Lower lobe of right lung (tissue), 2 donors: ENCODE measurements around the gene PRODH2. TPM values are rescaled to one million over a fixed set of nuclear protein-coding genes. Genes with fewer than 3 reads are reported as not detected.

Source experiments
- ATAC-seq, 2 donors: fragments of 200-7000 bp; cut with Tn5 transposase; one replicate each; pipeline ENCODE4 v1.9.1; 2020 to 2022; ENCODE audit warnings: mild to moderate bottlenecking in 2 of 2, moderate library complexity in 2 of 2
- DNase-seq: peaks from one replicate; pipeline ENCODE4 v3.0.0-alpha.2; 2020
- H3K27ac ChIP-seq: fragments of 200-600 bp; one replicate; pipeline ENCODE4 v1.8.0; 2022
- H3K27me3 ChIP-seq: fragments of 200-600 bp; one replicate; pipeline ENCODE4 v1.8.0; 2022; ENCODE audit warnings: low read depth
- H3K36me3 ChIP-seq: fragments of 200-600 bp; one replicate; pipeline ENCODE4 v1.8.0; 2022; ENCODE audit warnings: mild to moderate bottlenecking
- H3K4me1 ChIP-seq: fragments of 200-600 bp; one replicate; pipeline ENCODE4 v1.8.0; 2022
- H3K4me3 ChIP-seq: fragments of 200-600 bp; one replicate; pipeline ENCODE4 v1.8.0; 2022; ENCODE audit warnings: mild to moderate bottlenecking
- H3K9me3 ChIP-seq: fragments of 200-600 bp; one replicate; pipeline ENCODE4 v1.8.0; 2022
- intact Hi-C: fragments of 100-400 bp; cut with DNase I; formaldehyde crosslinking; loops from one replicate; pipeline ENCODE4 v1.11.0; 2022
- total RNA-seq: library from RNA; stranded (reverse); fragmentation: NEBNext Ultra II Directional; extraction: Animal tissue kit (Norgen Biotek cat#: 25700); gene quantifications from one replicate; pipeline ENCODE4 v1.2.1, GENCODE V29; 2021
- TF ChIP-seq, protein P1 (sequence below): fragments of 200-600 bp; IDR thresholded peaks from one replicate; pipeline ENCODE4 v1.8.0; 2022; ENCODE audit warnings: antibody characterized with exemption, mild to moderate bottlenecking
- donor health status: DM: no; HTN: yes; CAD: no; lungs with severe emphysema.

The PRODH2 gene
- total RNA-seq, 1 donor from 2014 or later, result not detected

DNA sequence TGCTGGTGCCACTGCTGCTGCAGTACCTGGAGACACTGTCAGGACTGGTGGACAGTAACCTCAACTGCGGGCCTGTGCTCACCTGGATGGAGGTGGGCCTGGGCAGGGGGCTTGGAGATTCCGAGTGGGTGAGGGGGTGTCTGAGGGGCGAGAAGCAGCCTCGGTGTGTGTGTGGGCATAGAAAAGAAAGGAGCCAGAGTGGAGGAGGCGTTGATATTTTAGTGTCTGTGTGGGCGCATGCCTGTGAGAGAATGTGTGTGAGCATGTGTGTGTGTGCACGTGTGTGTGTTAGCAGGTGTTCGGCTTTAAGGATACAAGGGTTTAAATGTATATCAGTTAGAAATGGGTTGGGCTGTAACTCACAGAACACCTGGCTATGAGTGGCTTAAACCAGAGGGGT, 33.6 kb downstream of the PRODH2 start:
- TF ChIP-seq, protein P1, sequence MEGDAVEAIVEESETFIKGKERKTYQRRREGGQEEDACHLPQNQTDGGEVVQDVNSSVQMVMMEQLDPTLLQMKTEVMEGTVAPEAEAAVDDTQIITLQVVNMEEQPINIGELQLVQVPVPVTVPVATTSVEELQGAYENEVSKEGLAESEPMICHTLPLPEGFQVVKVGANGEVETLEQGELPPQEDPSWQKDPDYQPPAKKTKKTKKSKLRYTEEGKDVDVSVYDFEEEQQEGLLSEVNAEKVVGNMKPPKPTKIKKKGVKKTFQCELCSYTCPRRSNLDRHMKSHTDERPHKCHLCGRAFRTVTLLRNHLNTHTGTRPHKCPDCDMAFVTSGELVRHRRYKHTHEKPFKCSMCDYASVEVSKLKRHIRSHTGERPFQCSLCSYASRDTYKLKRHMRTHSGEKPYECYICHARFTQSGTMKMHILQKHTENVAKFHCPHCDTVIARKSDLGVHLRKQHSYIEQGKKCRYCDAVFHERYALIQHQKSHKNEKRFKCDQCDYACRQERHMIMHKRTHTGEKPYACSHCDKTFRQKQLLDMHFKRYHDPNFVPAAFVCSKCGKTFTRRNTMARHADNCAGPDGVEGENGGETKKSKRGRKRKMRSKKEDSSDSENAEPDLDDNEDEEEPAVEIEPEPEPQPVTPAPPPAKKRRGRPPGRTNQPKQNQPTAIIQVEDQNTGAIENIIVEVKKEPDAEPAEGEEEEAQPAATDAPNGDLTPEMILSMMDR, result no peak
- no peak for ATAC-seq
- intact Hi-C loops, result no loop called here

DNA sequence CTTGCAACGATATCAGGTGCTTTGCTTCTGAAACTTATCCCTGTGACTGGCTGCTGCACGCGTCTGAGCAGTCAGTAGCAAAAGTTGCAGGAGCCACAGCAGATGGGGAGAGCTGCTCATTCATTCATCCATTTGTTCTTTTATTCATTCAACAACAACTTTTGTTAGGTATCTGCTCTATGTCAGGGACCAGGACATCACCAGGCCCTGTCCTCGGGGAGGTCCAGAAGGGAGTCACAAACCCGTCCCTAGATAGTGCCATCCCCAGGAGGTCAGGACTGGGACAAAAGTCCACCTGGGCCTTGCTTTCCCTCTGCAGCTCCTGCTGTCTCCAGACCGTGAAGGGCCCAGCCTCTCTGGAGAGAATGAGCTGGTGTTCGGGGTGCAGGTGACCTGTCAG, 34.7 kb downstream of the PRODH2 start:
- no peak for DNase-seq
- ATAC-seq, result no peak
- intact Hi-C loops, result no loop called here

More for the DNA sequence above, 33.6 kb downstream of the PRODH2 start:
- H3K4me1 ChIP-seq, result peaks cover 17% of the 10 kb centered on the region
- no peaks in the 10 kb centered on the region for H3K9me3 ChIP-seq
- no peak for DNase-seq
- no peak overlapping the region for H3K27ac ChIP-seq
- peaks cover 13% of the 10 kb centered on the region for H3K36me3 ChIP-seq
- H3K4me3 ChIP-seq, result no peak overlapping the region
- no peaks in the 10 kb centered on the region for H3K27me3 ChIP-seq

DNA sequence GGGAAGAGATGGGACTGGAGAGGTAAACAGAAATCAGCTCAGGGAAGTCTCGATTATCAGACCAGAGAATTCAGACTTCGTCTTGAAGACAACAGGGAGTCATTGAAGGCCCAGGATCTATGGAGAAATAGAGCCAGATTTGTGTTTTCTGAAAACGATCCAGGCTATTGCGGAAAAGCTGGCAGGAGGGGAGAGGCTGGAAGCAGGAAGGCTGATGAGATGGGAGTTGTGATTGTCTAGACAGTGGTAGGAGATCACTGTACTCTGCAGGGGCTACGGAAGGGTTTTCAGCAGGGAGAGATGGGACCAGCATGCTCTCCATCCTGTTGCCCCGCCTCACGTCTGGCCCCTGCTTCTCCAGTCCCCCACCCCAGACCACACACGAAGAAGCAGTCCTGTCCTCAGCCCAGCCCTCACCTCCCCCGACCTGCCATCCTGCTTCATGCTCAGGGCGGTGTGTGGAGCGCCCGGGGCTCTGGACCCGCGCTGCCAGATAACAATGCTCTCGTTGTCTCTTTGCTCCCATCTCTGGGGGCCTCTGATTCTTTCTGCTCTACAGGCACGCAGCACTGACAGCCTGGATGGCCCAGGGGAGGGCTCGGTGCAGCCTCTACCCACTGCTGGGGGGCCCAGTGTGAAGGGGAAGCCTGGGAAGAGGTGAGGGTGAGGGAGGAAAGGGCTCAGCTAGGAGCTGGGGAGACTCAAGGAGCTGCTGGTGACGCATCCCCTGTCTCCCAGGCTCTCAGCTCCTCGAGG, 35.4 kb downstream of the PRODH2 start:
- no peak overlapping the region for H3K27ac ChIP-seq
- no peak overlapping the region for H3K4me3 ChIP-seq
- ATAC-seq (no peak), DNase-seq (no peak)
- TF ChIP-seq, protein P1, result no peak
- no peaks in the 10 kb centered on the region for H3K9me3 ChIP-seq
- peaks cover 13% of the 10 kb centered on the region for H3K36me3 ChIP-seq
- intact Hi-C loops, result no loop called here
- H3K4me1 ChIP-seq, result peaks cover 17% of the 10 kb centered on the region
- no peaks in the 10 kb centered on the region for H3K27me3 ChIP-seq

More for the DNA sequence above, 34.7 kb downstream of the PRODH2 start:
- H3K36me3 ChIP-seq, result peaks cover 13% of the 10 kb centered on the region
- no peaks in the 10 kb centered on the region for H3K9me3 ChIP-seq
- no peaks in the 10 kb centered on the region for H3K27me3 ChIP-seq
- H3K4me1 ChIP-seq, result peaks cover 17% of the 10 kb centered on the region
- TF ChIP-seq, protein P1, result no peak
- no peak overlapping the region for H3K27ac ChIP-seq
- H3K4me3 ChIP-seq, result no peak overlapping the region

DNA sequence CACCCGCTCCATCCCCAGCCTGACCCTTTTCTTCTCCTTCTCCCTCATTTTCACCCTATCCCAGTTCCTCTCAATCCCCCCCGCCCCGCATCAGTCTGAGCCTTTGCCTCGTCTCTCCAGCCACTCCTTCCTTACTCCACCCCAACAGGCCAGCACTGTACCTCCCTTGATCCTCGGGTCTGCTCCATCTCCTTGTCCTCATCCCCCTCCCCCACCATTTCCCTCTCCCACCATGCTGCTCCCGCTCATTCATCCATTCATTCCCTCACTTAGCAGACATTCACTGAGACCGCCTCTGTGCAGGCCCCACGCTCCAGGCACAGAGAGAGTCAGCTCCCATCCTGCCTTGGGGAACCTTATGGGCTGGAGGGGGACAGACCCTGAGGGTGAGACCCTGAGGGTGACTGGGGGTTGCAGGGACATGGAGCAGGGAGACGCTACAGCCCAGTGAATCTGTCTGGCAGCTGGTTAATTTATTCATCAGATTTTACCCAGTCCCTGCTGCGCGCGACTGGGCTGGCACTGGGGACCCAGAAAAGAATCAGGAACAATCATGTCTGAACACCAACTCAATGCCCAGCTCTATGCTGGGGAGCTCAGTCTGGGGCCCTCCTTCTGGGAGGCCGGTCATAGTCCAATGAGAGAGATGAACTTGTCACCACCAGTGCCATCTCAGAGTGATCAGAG, 36.4 kb downstream of the PRODH2 start:
- Histone ChIP-seq H3K27ac (no peak overlapping the region), H3K4me3 (peak overlapping the region; percentile 92), H3K9me3 (no peaks in the 10 kb centered on the region), H3K4me1 (peaks cover 17% of the 10 kb centered on the region), H3K36me3 (peaks cover 9% of the 10 kb centered on the region), H3K27me3 (no peaks in the 10 kb centered on the region)
- TF ChIP-seq, protein P1, result no peak
- ATAC-seq (no peak), DNase-seq (no peak)
- intact Hi-C loops, result no loop called here

DNA sequence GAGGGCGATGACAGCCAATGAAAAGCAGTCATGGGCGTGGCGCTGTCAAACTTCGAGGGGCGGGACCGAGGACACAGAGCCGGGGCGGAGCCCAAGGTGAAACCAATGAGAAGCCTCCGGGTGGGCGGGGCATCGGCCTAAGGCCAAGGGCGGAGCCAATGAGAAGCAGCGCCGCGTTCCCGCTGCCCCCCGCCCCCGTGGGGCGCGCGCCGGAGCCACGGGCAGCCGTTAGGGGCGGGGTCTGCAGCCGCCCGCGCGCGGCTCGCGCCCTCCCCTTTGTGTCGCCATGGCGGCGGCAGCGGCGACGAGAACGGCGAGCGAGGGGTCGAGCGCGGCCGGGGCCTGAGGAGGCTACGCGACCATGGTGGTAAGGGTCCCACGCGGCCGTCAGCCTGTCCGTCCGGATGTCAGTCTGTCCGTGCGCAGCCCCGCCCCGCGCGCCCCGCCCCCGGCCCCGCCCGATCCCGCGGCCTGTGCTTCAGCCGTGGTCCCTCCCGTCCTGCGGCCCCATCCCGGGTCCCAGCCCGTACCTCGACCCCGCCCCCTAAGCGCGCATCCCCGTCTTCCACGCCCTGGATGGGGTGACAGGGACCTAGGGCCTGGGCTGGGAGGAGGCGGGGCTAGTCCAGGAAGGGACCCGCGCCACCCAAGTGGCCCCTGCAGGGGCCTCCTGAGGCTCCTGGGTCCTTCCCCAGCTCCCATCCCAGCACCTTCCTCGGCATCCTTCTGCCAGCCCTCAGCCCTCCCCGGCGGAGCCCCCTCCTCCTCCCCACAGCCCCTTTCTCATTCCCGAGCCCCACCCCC, 37.1 kb downstream of the PRODH2 start, which contains the start of gene ARHGAP33:
Gene ARHGAP33, plus strand, starts transcription at position 267 of the 804 bp plus-strand sequence. Its CDS starts 95 bp downstream, at position 362.
- no peaks in the 10 kb centered on the region for H3K9me3 ChIP-seq
- H3K4me1 ChIP-seq, result peaks cover 17% of the 10 kb centered on the region
- intact Hi-C loops, result no loop called here
- TF ChIP-seq, protein P1, result no peak
- ATAC-seq (peak; percentile 99), DNase-seq (peak; percentile 100)
- H3K36me3 ChIP-seq, result peaks cover 4% of the 10 kb centered on the region
- peak within 1 kb of the TSS; percentile 92 for H3K4me3 ChIP-seq
- H3K27ac ChIP-seq, result peak within 1 kb of the TSS; percentile 11
- H3K27me3 ChIP-seq, result no peaks in the 10 kb centered on the region
